ENCODE data around the gene TPD52L2.

DNA sequence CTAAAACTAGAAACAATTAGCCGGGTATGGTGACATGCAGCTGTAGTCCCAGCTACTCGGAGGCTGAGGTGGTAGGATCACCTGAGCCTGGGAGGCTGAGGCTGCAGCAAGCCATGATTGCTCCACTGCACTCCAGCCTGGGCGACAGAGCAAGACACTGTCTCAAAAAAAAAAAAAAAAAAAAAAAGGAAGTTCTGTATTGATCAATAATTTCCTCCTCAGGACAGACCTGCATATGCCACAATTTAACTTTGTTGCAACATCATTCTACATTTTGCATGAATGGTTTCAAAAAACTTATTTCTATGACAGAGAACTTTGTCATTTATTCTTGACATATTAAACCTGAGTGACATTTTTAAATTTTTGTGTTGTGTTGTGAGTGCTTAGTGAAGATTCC lies 35.3 kb downstream of the TPD52L2 start:
- TF ChIP-seq, protein P1, sequence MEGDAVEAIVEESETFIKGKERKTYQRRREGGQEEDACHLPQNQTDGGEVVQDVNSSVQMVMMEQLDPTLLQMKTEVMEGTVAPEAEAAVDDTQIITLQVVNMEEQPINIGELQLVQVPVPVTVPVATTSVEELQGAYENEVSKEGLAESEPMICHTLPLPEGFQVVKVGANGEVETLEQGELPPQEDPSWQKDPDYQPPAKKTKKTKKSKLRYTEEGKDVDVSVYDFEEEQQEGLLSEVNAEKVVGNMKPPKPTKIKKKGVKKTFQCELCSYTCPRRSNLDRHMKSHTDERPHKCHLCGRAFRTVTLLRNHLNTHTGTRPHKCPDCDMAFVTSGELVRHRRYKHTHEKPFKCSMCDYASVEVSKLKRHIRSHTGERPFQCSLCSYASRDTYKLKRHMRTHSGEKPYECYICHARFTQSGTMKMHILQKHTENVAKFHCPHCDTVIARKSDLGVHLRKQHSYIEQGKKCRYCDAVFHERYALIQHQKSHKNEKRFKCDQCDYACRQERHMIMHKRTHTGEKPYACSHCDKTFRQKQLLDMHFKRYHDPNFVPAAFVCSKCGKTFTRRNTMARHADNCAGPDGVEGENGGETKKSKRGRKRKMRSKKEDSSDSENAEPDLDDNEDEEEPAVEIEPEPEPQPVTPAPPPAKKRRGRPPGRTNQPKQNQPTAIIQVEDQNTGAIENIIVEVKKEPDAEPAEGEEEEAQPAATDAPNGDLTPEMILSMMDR (conservative IDR thresholded peaks at IDR 0.05; ENCODE audit: low read length): no peak
- TF ChIP-seq EZH2phosphoT487 (IDR thresholded peaks at IDR 0.05; ENCODE audit: borderline replicate concordance): no peak

All from Loucy (cell line).